ENCODE data around the gene GLRX. TPM values are rescaled to one million over a fixed set of nuclear protein-coding genes. Genes with fewer than 3 reads are reported as not detected.
"Not testable (repeated sequence)": the region's sequence is repeated elsewhere in the genome, so short reads cannot be mapped to it uniquely, and the experiment has no call there.

GLRX gene
- total RNA-seq, 1 experiment from 2014 or later = 27.3 TPM

- POLR2A ChIA-PET (ENCODE audit: low non-redundant PET) = no interaction called here
- no peak for DNase-seq (ENCODE audit: low spot score)
- CTCF ChIA-PET = no interaction called here
- BruUV-seq (replicated peaks) = no TSS peak
- Histone ChIP-seq H3K27ac (ENCODE audit: low read depth, low read length, poor library complexity, severe bottlenecking) (no peak overlapping the region), H3K9me3 (ENCODE audit: low read depth, low read length, poor library complexity, severe bottlenecking) (no peaks in the 10 kb centered on the region), H3K4me3 (ENCODE audit: low read depth, low read length, poor library complexity, severe bottlenecking) (no peak overlapping the region), H3K27me3 (replicated peaks; ENCODE audit: insufficient read depth, low read depth, low read length, poor library complexity) (no peaks in the 10 kb centered on the region), H3K36me3 (ENCODE audit: insufficient read depth, low read length, poor library complexity, severe bottlenecking) (no peaks in the 10 kb centered on the region), H3K4me1 (ENCODE audit: insufficient read depth, low read length, poor library complexity, severe bottlenecking) (peaks cover 54% of the 10 kb centered on the region)
- intact Hi-C loops (cut with micrococcal nuclease; ENCODE audit: unreplicated experiment) = no loop called here
- TF ChIP-seq CTCF (conservative IDR thresholded peaks at IDR 0.05; ENCODE audit: low read depth, low read length) (no peak), EZH2 (IDR thresholded peaks at IDR 0.05; ENCODE audit: borderline replicate concordance, low read depth, low read length, poor library complexity, severe bottlenecking) (no peak)
These were observed 10.5 kb downstream of the GLRX start for GRCh38 chr5:95812074-95812471.

- H3K9me3 ChIP-seq (ENCODE audit: low read depth, low read length, poor library complexity, severe bottlenecking); H3K27me3 ChIP-seq (replicated peaks; ENCODE audit: insufficient read depth, low read depth, low read length, poor library complexity); H3K27ac ChIP-seq (ENCODE audit: low read depth, low read length, poor library complexity, severe bottlenecking); H3K36me3 ChIP-seq (ENCODE audit: insufficient read depth, low read length, poor library complexity, severe bottlenecking); H3K4me3 ChIP-seq (ENCODE audit: low read depth, low read length, poor library complexity, severe bottlenecking); intact Hi-C loops (cut with micrococcal nuclease; ENCODE audit: unreplicated experiment); POLR2A ChIA-PET (ENCODE audit: low non-redundant PET); BruUV-seq (replicated peaks); CTCF ChIA-PET; DNase-seq (ENCODE audit: low spot score): not testable (repeated sequence)
- H3K4me1 ChIP-seq (ENCODE audit: insufficient read depth, low read length, poor library complexity, severe bottlenecking) = peaks cover 54% of the 10 kb centered on the region
These were observed 11.0 kb downstream of the GLRX start for GRCh38 chr5:95811461-95812073.

- intact Hi-C loops (cut with micrococcal nuclease; ENCODE audit: unreplicated experiment); BruUV-seq (replicated peaks); POLR2A ChIA-PET (ENCODE audit: low non-redundant PET); H3K4me3 ChIP-seq (ENCODE audit: low read depth, low read length, poor library complexity, severe bottlenecking); DNase-seq (ENCODE audit: low spot score); H3K36me3 ChIP-seq (ENCODE audit: insufficient read depth, low read length, poor library complexity, severe bottlenecking); H3K27me3 ChIP-seq (replicated peaks; ENCODE audit: insufficient read depth, low read depth, low read length, poor library complexity); H3K27ac ChIP-seq (ENCODE audit: low read depth, low read length, poor library complexity, severe bottlenecking); H3K9me3 ChIP-seq (ENCODE audit: low read depth, low read length, poor library complexity, severe bottlenecking); CTCF ChIA-PET: not testable (repeated sequence)
- peaks cover 54% of the 10 kb centered on the region for H3K4me1 ChIP-seq (ENCODE audit: insufficient read depth, low read length, poor library complexity, severe bottlenecking)
These were observed 11.5 kb downstream of the GLRX start for GRCh38 chr5:95811126-95811423.

- Histone ChIP-seq H3K27me3 (replicated peaks; ENCODE audit: insufficient read depth, low read depth, low read length, poor library complexity) (no peaks in the 10 kb centered on the region), H3K36me3 (ENCODE audit: insufficient read depth, low read length, poor library complexity, severe bottlenecking) (no peaks in the 10 kb centered on the region), H3K27ac (ENCODE audit: low read depth, low read length, poor library complexity, severe bottlenecking) (no peak overlapping the region), H3K9me3 (ENCODE audit: low read depth, low read length, poor library complexity, severe bottlenecking) (no peaks in the 10 kb centered on the region), H3K4me3 (ENCODE audit: low read depth, low read length, poor library complexity, severe bottlenecking) (no peak overlapping the region), H3K4me1 (ENCODE audit: insufficient read depth, low read length, poor library complexity, severe bottlenecking) (peaks cover 51% of the 10 kb centered on the region)
- no peak for DNase-seq (ENCODE audit: low spot score)
- BruUV-seq (replicated peaks) = no TSS peak
- intact Hi-C loops (cut with micrococcal nuclease; ENCODE audit: unreplicated experiment) = no loop called here
- CTCF ChIA-PET = interaction anchor here (0.6 kb wide), 1 partner anchor 33 kb away, joined by 3 read pairs; no protein-coding TSS in a partner anchor
- POLR2A ChIA-PET (ENCODE audit: low non-redundant PET) = no interaction called here
- TF ChIP-seq EZH2 (IDR thresholded peaks at IDR 0.05; ENCODE audit: borderline replicate concordance, low read depth, low read length, poor library complexity, severe bottlenecking) = no peak
- no peak for TF ChIP-seq CTCF (conservative IDR thresholded peaks at IDR 0.05; ENCODE audit: low read depth, low read length)
These were observed 12.0 kb downstream of the GLRX start for GRCh38 chr5:95810305-95811125.

All from A673 (cell line).